Measurements from ENCODE around the gene CCDC136.

Gene CCDC136

GRCh38 chr7:128791121-128791971 is at the start of gene CCDC136:
TSS of gene CCDC136 (plus strand) at chr7:128791968. CDS start at chr7:128792412, 444 bp downstream.
- DNase-seq (ENCODE audit: low spot score), result peak; percentile 92

- peak; percentile 61 for DNase-seq (ENCODE audit: low spot score)
These were observed 49.6 kb upstream of the CCDC136 start for GRCh38 chr7:128742206-128742605.

- DNase-seq (ENCODE audit: low spot score), result no peak
These were observed 48.5 kb upstream of the CCDC136 start for GRCh38 chr7:128743112-128743772.

- DNase-seq (ENCODE audit: low spot score), result no peak
These were observed 47.3 kb upstream of the CCDC136 start for GRCh38 chr7:128744366-128744905.

- no peak for DNase-seq (ENCODE audit: low spot score)
These were observed 46.1 kb upstream of the CCDC136 start for GRCh38 chr7:128745706-128746105.

DNA sequence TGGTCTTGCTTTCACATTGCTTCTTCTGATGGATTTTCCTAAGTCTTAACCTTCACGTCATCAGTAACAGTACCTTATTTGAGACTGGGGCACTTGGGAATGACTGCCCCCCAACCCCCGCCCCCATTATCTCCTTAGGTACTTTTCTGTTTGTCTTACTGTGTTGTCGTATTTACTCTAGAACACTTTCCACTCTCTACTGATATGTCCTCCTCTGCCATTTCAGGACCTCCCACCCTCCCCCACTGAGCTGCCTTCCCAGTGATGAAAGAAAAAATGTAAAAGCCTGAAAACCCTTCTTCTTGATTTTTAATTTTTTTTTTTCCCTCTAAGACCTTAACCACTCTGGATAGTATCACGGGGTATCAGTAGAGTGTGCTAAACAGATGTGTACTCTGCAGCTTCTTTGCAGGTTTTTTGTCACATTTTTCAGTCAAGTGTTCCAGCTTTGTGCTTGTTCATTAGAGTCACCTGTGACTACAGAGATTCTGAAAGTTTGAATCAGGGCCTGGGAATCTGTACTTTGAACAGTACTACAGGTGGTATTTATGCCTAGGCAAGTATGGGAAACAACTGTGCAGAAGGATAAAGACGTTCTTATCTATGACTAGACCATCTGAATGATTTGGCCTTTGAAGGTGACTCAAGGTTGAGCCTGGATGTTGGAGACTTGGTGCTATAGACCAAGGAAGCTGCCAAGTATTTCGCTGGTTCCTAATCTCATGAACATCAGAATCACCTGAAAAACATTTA is 44.3 kb upstream of the CCDC136 start:
- no peak for DNase-seq (ENCODE audit: low spot score)

GRCh38 chr7:128752251-128752650 is 39.5 kb upstream of the CCDC136 start:
- DNase-seq (ENCODE audit: low spot score), result no peak

DNA sequence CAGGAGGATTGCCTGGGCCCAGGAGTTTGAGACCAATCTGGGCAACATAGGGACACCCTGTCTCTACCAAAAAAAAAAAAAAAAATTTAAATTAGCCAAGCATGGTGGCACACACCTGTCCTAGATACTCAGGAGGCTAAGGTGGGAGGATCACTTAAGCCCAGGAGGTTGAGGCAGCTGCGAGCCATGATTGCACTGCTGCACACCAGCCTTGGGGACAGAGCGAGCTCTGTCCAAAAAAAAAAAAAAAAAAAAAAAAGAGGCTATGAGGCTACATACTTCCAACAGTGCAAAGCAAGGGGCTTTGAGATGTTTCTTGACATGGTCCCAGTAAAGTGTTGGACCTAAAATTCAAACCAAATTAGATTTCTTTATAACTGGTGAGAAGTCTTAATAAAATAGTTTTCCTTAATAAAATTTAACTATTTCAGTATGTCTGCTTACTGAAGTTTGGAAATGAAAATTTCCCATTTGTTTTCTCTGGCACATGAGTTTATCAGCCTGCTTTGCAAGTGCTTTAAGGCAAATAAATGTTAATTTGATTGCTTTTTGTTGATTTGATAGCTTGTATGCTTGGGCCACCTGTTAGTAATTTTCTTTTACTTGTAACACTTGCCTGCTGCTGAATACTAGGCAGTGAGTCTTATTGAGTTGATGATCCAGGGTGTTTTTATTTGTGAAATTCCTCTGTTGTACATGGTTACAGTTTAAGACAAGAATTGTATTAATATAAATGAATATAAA is 36.5 kb upstream of the CCDC136 start:
- DNase-seq (ENCODE audit: low spot score), result no peak

DNA sequence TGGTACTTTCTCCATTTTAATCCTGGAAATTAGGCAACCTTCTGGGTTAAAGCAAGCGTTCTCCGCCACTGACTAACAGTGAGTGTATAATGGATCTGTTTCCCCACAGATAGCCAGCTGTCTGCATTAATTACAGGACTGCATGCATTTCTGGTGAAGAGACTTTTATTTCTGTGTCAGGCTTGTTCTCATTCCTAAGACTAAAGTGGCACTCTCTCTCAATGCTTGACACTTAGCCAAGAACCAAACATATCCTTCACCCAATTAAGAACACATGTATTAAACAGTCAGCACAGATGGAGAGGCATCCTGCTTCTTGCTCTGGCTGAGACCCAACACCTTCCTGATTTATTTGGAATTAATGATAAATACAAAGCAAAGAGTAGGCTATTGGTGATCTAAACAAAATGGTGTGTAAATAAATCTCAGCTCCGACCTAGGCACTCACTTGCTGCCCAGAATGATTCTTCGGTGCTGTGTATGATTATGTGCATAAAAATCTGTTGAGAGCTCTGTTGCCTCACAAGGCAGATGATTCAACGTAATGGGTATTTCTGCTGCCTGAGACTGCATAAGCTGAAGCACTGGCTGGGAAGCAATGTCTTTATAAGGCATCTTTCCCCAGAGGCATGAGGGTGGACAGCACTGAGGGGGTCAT is 35.8 kb upstream of the CCDC136 start:
- DNase-seq (ENCODE audit: low spot score), result peak; percentile 82

- DNase-seq (ENCODE audit: low spot score), result no peak
These were observed 34.6 kb upstream of the CCDC136 start for GRCh38 chr7:128757203-128757602.

GRCh38 chr7:128758553-128758952 is 33.2 kb upstream of the CCDC136 start:
- no peak for DNase-seq (ENCODE audit: low spot score)

DNA sequence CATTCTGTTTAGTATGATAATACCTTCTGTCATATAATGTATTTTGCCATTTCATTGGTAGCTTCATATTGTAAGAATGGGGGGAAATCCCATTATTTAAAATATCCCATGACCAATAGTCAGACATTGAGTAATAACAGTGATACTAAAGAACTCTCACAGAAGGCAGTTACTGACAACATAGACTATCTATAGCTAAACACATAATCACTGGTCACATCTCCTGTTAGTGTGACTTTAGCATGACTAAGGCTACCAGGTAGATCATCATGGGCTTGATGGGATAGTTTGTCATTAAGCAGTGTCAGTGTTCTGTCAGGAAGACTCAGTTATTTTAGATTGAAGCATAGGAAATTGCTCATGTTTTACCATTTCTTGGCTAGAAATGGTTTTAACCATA is 32.5 kb upstream of the CCDC136 start:
- DNase-seq (ENCODE audit: low spot score), result no peak

DNA sequence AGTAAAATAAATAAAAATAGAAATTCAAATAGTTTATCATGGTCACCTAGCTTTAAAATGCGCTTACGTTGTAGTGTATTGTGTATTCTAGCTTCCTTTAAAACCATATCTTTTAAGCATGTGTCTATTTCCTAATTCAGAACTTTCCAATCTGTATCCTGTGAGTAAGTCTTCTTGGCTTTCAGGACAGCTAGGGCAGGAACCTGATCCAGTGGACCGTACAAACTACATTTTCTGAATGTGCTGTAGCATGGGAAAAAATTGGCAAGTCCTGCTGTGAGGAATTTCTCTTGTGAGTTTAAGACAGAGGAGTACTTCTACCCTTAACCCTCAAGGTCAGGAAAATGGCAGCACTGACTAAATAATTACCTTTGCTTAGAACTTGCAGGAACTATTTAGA is 28.2 kb upstream of the CCDC136 start:
- DNase-seq (ENCODE audit: low spot score), result no peak

- DNase-seq (ENCODE audit: low spot score), result no peak
These were observed 24.2 kb upstream of the CCDC136 start for GRCh38 chr7:128767475-128768110.

- no peak for DNase-seq (ENCODE audit: low spot score)
These were observed 21.5 kb upstream of the CCDC136 start for GRCh38 chr7:128770233-128770632.

DNA sequence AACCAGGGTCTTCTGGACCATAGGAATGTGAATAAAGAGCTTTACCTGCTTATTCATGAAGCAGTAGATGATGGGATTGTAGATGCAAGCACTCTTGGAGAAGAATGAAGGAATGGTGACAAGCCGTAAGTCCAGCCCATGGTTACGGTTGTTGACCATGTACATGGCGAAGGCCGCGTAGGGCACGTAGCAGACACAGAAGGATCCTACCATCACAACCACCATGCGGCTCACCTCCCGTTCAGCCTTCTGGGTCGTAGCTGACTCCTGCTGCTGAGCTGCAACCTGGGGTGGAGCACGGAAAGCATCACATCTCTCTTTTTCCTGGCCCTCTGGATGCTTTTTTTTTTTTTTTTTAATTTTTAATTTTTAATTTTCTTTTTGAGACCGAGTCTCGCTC is 18.2 kb upstream of the CCDC136 start:
- DNase-seq (ENCODE audit: low spot score), result no peak

DNA sequence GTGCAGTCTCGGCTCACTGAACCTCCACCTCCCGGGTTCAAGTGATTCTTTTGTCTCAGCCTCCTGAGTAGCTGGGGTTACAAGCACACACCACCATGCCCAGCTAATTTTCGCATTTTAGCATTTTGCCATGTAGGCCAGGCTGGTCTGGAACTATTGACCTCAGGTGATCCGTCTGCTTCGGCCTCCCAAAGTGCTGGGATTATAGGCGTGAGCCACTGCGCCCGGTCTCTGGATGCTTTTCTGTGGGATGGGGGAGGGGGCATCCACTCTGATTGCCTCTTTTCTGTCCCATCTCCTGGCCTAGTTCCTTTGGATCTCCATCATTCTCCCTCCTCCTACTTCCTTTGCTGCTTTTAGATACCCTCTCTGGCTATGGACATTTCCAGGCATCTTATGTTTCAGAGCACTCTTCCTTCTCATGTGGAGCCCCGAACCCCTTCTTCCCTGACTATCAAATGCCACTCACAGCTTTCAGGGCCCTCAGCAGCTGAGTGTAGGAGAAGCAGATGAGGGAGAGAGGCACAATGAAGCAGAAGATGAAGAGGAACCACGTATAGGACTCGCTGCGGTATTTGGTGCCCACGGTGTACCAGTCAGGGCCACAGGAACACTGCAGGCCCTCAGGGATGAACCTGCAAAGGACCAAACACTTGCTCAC is 17.6 kb upstream of the CCDC136 start:
- no peak for DNase-seq (ENCODE audit: low spot score)

- DNase-seq (ENCODE audit: low spot score), result no peak
These were observed 16.8 kb upstream of the CCDC136 start for GRCh38 chr7:128774921-128775320.

- no peak for DNase-seq (ENCODE audit: low spot score)
These were observed 15.9 kb upstream of the CCDC136 start, which contains the start of gene OPN1SW for GRCh38 chr7:128775744-128776474. TSS of gene OPN1SW (minus strand) at chr7:128775794. CDS start at chr7:128775781, 13 bp downstream.
